ENCODE data around the gene ZBTB24.

ZBTB24 gene

GRCh38 chr6:109498936-109499335, 15.9 kb upstream of the ZBTB24 start:
- no peak for DNase-seq (ENCODE audit: low spot score)

GRCh38 chr6:109498052-109498451, 15.0 kb upstream of the ZBTB24 start:
- DNase-seq (ENCODE audit: low spot score): no peak

- no peak for DNase-seq (ENCODE audit: low spot score)
These were observed 13.2 kb upstream of the ZBTB24 start for GRCh38 chr6:109496036-109496772.

- no peak for DNase-seq (ENCODE audit: low spot score)
These were observed 10.8 kb upstream of the ZBTB24 start for GRCh38 chr6:109493865-109494264.

- no peak for DNase-seq (ENCODE audit: low spot score)
These were observed 8.4 kb upstream of the ZBTB24 start for GRCh38 chr6:109491207-109491938.

GRCh38 chr6:109490713-109491112, 7.7 kb upstream of the ZBTB24 start:
- DNase-seq (ENCODE audit: low spot score): no peak

GRCh38 chr6:109488001-109488400, 5.0 kb upstream of the ZBTB24 start:
- no peak for DNase-seq (ENCODE audit: low spot score)

- no peak for DNase-seq (ENCODE audit: low spot score)
These were observed 3.0 kb upstream of the ZBTB24 start for GRCh38 chr6:109486068-109486467.

GRCh38 chr6:109485266-109485935, 2.4 kb upstream of the ZBTB24 start:
- DNase-seq (ENCODE audit: low spot score): no peak

GRCh38 chr6:109484122-109484521, 1.1 kb upstream of the ZBTB24 start:
- DNase-seq (ENCODE audit: low spot score): no peak

- no peak for DNase-seq (ENCODE audit: low spot score)
These were observed 677 bp upstream of the ZBTB24 start for GRCh38 chr6:109483735-109484057.

GRCh38 chr6:109480993-109481480, 2.0 kb downstream of the ZBTB24 start:
- no peak for DNase-seq (ENCODE audit: low spot score)

GRCh38 chr6:109478841-109479624, 4.0 kb downstream of the ZBTB24 start:
- no peak for DNase-seq (ENCODE audit: low spot score)

- DNase-seq (ENCODE audit: low spot score): no peak
These were observed 4.7 kb downstream of the ZBTB24 start for GRCh38 chr6:109478222-109478805.

GRCh38 chr6:109477725-109478124, 5.3 kb downstream of the ZBTB24 start:
- no peak for DNase-seq (ENCODE audit: low spot score)

- no peak for DNase-seq (ENCODE audit: low spot score)
These were observed 5.8 kb downstream of the ZBTB24 start for GRCh38 chr6:109477184-109477583.

GRCh38 chr6:109475625-109476024, 7.4 kb downstream of the ZBTB24 start:
- no peak for DNase-seq (ENCODE audit: low spot score)

GRCh38 chr6:109474995-109475394, 8.0 kb downstream of the ZBTB24 start:
- DNase-seq (ENCODE audit: low spot score): no peak

- DNase-seq (ENCODE audit: low spot score): no peak
These were observed 9.9 kb downstream of the ZBTB24 start for GRCh38 chr6:109473120-109473519.

GRCh38 chr6:109472132-109472995, 10.7 kb downstream of the ZBTB24 start:
- DNase-seq (ENCODE audit: low spot score): no peak
